Neural cell (in vitro differentiated cells): ENCODE measurements around the gene DNAH1.

Experiments used
- EZH2 ChIP-seq: fragments of 200-600, 300-800 bp; shearing (Covaris generic), sonication (generic); IDR thresholded peaks from 2 replicates; pipeline ENCODE4 v1.6.1; 2014; ENCODE audit warnings: antibody characterized with exemption, low read length, borderline replicate concordance, mild to moderate bottlenecking; ENCODE audit not compliant: insufficient read depth, poor library complexity, severe bottlenecking
- POLR2AphosphoS5 ChIP-seq: IDR thresholded peaks from 2 replicates; pipeline ENCODE4 v1.6.1; 2012
- RAD21 ChIP-seq: fragments of 450-650 bp; conservative IDR thresholded peaks from 2 replicates; pipeline ENCODE4 v1.6.1; 2014; ENCODE audit warnings: antibody characterized with exemption, mild to moderate bottlenecking, moderate library complexity
- TF ChIP-seq, protein P1 (sequence below): fragments of 450-650 bp; IDR thresholded peaks from 2 replicates; pipeline ENCODE4 v1.5.1; 2014; ENCODE audit warnings: antibody characterized with exemption, mild to moderate bottlenecking, moderate library complexity; ENCODE audit not compliant: poor library complexity, severe bottlenecking

DNA sequence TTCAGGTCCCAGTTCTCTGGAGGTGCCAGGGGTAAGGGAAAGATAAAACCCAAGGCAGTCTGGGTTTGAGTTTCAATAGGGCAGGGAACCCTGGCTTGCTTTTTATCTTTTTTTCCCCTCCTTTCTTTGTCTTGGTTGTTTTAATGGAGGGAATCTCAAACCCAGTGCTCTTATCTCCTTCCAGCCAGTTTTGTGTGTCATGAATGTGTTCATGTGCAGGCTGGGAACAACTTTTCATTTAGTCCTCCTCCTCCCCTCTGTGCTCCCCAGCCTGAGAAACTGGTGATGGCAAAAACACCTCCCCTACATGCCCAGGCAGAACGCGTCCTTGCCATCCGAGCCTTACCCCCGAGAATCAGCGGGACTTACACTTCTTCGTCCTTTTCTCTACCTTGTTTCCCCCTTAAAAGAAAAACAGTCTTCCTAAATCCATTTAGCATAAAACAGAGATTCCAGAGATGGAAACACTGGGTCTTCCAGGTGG is 117.9 kb downstream of the DNAH1 start:
- TF ChIP-seq, protein P1, sequence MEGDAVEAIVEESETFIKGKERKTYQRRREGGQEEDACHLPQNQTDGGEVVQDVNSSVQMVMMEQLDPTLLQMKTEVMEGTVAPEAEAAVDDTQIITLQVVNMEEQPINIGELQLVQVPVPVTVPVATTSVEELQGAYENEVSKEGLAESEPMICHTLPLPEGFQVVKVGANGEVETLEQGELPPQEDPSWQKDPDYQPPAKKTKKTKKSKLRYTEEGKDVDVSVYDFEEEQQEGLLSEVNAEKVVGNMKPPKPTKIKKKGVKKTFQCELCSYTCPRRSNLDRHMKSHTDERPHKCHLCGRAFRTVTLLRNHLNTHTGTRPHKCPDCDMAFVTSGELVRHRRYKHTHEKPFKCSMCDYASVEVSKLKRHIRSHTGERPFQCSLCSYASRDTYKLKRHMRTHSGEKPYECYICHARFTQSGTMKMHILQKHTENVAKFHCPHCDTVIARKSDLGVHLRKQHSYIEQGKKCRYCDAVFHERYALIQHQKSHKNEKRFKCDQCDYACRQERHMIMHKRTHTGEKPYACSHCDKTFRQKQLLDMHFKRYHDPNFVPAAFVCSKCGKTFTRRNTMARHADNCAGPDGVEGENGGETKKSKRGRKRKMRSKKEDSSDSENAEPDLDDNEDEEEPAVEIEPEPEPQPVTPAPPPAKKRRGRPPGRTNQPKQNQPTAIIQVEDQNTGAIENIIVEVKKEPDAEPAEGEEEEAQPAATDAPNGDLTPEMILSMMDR = no peak
- no peak for TF ChIP-seq RAD21
- no peak for TF ChIP-seq POLR2AphosphoS5
- no peak for TF ChIP-seq EZH2
